Panc1 (cell line): ENCODE data around the gene THRAP3.

Experiments used
- CTCF ChIP-seq: fragments of 450-650 bp; IDR thresholded peaks from 2 replicates; pipeline ENCODE4 v1.5.1; 2017; ENCODE audit warnings: mild to moderate bottlenecking
- REST ChIP-seq, 2 experiments: IDR thresholded peaks; 2 replicates each; pipeline ENCODE4 v1.6.1; 2011 to 2012; ENCODE audit warnings: low read depth in 2 of 2, control low read depth in 1 of 2, low read length in 1 of 2, mild to moderate bottlenecking in 1 of 2, moderate library complexity in 1 of 2; ENCODE audit not compliant: insufficient read depth in 1 of 2

GRCh38 chr1:36303650-36304360 is 79.6 kb downstream of the THRAP3 start:
- TF ChIP-seq CTCF = no peak
- no peak for TF ChIP-seq REST (IDR thresholded peaks at IDR 0.05; ENCODE audit: insufficient read depth in 1 of 2, low read depth in 2 of 2, low read length in 1 of 2)
